C4-2B (cell line): Measurements from ENCODE around the gene ATM.

ENCODE experiments used
- H3K27ac ChIP-seq: fragments of 450-650 bp; 2 replicates; pipeline ENCODE4 v1.5.1; 2017
- CTCF ChIP-seq: fragments of 450-650 bp; conservative IDR thresholded peaks from 2 replicates; pipeline ENCODE4 v1.5.1; 2017; ENCODE audit warnings: mild to moderate bottlenecking
- ZFX ChIP-seq: fragments of 450-650 bp; IDR thresholded peaks from 2 replicates; pipeline ENCODE4 v1.6.1; 2017

The ATM gene

DNA sequence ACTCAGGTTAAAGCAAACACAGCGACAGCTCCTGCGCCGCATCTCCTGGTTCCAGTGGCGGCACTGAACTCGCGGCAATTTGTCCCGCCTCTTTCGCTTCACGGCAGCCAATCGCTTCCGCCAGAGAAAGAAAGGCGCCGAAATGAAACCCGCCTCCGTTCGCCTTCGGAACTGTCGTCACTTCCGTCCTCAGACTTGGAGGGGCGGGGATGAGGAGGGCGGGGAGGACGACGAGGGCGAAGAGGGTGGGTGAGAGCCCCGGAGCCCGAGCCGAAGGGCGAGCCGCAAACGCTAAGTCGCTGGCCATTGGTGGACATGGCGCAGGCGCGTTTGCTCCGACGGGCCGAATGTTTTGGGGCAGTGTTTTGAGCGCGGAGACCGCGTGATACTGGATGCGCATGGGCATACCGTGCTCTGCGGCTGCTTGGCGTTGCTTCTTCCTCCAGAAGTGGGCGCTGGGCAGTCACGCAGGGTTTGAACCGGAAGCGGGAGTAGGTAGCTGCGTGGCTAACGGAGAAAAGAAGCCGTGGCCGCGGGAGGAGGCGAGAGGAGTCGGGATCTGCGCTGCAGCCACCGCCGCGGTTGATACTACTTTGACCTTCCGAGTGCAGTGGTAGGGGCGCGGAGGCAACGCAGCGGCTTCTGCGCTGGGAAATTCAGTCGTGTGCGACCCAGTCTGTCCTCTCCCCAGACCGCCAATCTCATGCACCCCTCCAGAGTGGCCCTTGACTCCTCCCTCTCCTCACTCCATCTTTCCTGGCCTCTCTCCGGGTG lies at the start of gene ATM, which contains the start of gene NPAT:
ATM (plus strand) TSS at position 494 of the 774 bp plus-strand sequence. CDS start 4,558 bp downstream, outside the sequence.
NPAT (minus strand) TSS at position 65 of the 774 bp plus-strand sequence. CDS start 102 bp downstream, outside the sequence.
- TF ChIP-seq CTCF (peak; percentile 95), ZFX (no peak)
- peak within 1 kb of the TSS; percentile 87 for H3K27ac ChIP-seq

GRCh38 chr11:108177570-108177969 lies 45.3 kb upstream of the ATM start:
- no peak overlapping the region for H3K27ac ChIP-seq
- TF ChIP-seq CTCF (no peak), ZFX (no peak)

GRCh38 chr11:108193725-108194124 lies 29.1 kb upstream of the ATM start:
- no peak overlapping the region for H3K27ac ChIP-seq
- TF ChIP-seq ZFX: no peak

- no peak for TF ChIP-seq ZFX
- no peak for TF ChIP-seq CTCF
- no peak overlapping the region for H3K27ac ChIP-seq
Measured at GRCh38 chr11:108196901-108197300, 26.0 kb upstream of the ATM start.

- H3K27ac ChIP-seq: no peak overlapping the region
- no peak for TF ChIP-seq CTCF
- no peak for TF ChIP-seq ZFX
Measured at GRCh38 chr11:108197351-108197750, 25.5 kb upstream of the ATM start.

GRCh38 chr11:108198833-108199232 lies 24.0 kb upstream of the ATM start:
- TF ChIP-seq ZFX (no peak), CTCF (no peak)
- H3K27ac ChIP-seq: no peak overlapping the region

GRCh38 chr11:108199446-108200321 lies 23.2 kb upstream of the ATM start:
- TF ChIP-seq CTCF: no peak
- no peak for TF ChIP-seq ZFX
- H3K27ac ChIP-seq: no peak overlapping the region
